ENCODE results near the gene PICALM. TPM values are rescaled to one million over a fixed set of nuclear protein-coding genes. Genes with fewer than 3 reads are reported as not detected.

Gene PICALM
- total and polyA plus RNA-seq, 2 donors: 104 to 543 TPM

GRCh38 chr11:85918910-85919794, 149.7 kb downstream of the PICALM start:
- no peaks in the 10 kb centered on the region for H3K4me1 ChIP-seq (ENCODE audit: insufficient read depth)
- no peak for DNase-seq (ENCODE audit: extremely low spot score)
- H3K27ac ChIP-seq (ENCODE audit: low read depth): no peak overlapping the region
- no peaks in the 10 kb centered on the region for H3K36me3 ChIP-seq (ENCODE audit: insufficient read depth)
- no peak overlapping the region for H3K4me3 ChIP-seq (ENCODE audit: low read depth, low read length)
- 56% methylated on average over 4 of the region's 4 CpGs for WGBS

- no peak overlapping the region for H3K27ac ChIP-seq (ENCODE audit: low read depth)
- DNase-seq (ENCODE audit: extremely low spot score): no peak
- no peak overlapping the region for H3K4me3 ChIP-seq (ENCODE audit: low read depth, low read length)
- no peaks in the 10 kb centered on the region for H3K4me1 ChIP-seq (ENCODE audit: insufficient read depth)
- WGBS: 87% methylated on average over 6 of the region's 6 CpGs
- H3K36me3 ChIP-seq (ENCODE audit: insufficient read depth): no peaks in the 10 kb centered on the region
These were observed 154.5 kb downstream of the PICALM start for GRCh38 chr11:85914425-85914824.

- Histone ChIP-seq H3K27ac (ENCODE audit: low read depth) (no peak overlapping the region), H3K4me1 (ENCODE audit: insufficient read depth) (no peaks in the 10 kb centered on the region), H3K36me3 (ENCODE audit: insufficient read depth) (no peaks in the 10 kb centered on the region), H3K4me3 (ENCODE audit: low read depth, low read length) (no peak overlapping the region)
- no peak for DNase-seq (ENCODE audit: extremely low spot score)
These were observed 155.4 kb downstream of the PICALM start for GRCh38 chr11:85913513-85913912.

GRCh38 chr11:85912414-85912813, 156.5 kb downstream of the PICALM start:
- Histone ChIP-seq H3K4me3 (ENCODE audit: low read depth, low read length) (no peak overlapping the region), H3K36me3 (ENCODE audit: insufficient read depth) (no peaks in the 10 kb centered on the region), H3K27ac (ENCODE audit: low read depth) (no peak overlapping the region), H3K4me1 (ENCODE audit: insufficient read depth) (no peaks in the 10 kb centered on the region)
- no peak for DNase-seq (ENCODE audit: extremely low spot score)
- 57% methylated on average over 2 of the region's 2 CpGs for WGBS

Other genes with a start within 250 kb of the PICALM start
- gene CCDC83, start 213.7 kb downstream of the PICALM start, total RNA-seq: not detected
- gene CCDC83, start 213.7 kb downstream of the PICALM start, polyA plus RNA-seq: not detected
- 49.7 TPM for gene EED, start 175.7 kb upstream of the PICALM start, total RNA-seq
- gene EED, start 175.7 kb upstream of the PICALM start, polyA plus RNA-seq: 13.8 TPM
- gene HIKESHI, start 233.2 kb upstream of the PICALM start, total RNA-seq: 60.8 TPM
- gene HIKESHI, start 233.2 kb upstream of the PICALM start, polyA plus RNA-seq: 54.7 TPM